ENCODE results near the gene RASD2. TPM values are rescaled to one million over a fixed set of nuclear protein-coding genes. Genes with fewer than 3 reads are reported as not detected.

RASD2 gene
- total RNA-seq, 1 donor from 2014 or later: not detected

DNA sequence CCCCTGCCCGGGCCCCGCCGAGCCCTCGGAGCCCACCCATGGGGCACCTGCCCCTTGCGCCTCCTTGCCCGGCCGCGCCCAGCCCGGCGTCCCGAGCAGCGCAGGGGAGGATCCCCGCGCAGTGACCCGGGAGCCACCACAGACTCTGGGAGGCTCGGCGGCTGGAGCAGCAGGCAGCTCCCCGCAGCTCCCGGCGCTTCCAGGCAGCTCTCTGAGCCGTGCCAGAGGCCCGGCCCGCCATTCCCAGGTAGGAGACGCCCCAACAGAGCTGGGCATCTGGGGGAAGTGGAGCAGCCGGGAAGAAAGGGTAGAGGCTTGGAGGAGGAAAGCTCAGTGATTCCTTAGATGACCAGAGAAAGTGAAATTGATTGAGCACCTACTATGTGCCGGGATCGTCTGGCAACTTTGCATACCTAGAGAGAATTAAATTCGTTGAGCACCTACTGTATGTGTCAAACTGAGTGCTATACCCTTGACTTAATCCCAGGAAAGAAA, 670 bp downstream of the RASD2 start:
- no peak for DNase-seq (ENCODE audit: low read depth in 2 of 2)

DNA sequence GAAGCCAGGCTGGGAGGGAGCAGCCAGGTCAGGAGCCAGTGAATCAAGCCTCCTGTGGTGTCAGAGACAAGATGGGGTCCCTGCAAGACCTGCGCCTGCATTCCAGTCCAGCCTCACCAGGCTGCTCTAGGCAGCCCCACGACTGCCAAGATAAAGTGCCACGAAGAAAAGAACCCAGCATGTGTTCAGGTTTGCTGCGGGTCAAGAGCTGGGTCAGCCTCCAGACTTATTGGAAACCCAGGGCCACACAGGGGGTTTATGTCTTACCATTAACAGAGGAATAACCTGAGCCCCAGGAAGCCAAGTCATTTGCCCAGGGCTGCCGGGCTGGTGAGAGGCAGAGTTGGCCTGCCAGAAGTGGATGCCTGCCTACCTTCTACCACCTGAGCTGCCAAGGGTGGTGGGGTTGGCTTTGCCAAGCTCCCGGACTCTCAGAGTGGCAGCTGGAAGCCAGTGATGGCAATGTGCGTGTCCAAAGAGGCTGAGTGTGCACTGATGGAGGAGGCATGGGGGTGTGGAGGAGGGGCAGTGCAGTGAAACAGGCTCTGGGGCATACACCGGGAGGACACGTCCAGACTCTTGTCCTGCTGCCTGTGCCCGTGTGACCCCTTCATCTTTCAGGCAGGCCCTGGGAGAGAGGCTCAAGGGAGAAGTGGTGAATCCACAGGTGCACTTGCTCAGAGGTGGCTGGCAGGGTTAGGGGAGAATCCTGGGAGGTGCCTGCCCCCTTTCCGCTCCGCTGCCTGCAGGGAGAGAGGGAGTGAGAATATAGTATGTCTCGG, 1.7 kb downstream of the RASD2 start:
- DNase-seq (ENCODE audit: low read depth in 2 of 2): no peak

DNA sequence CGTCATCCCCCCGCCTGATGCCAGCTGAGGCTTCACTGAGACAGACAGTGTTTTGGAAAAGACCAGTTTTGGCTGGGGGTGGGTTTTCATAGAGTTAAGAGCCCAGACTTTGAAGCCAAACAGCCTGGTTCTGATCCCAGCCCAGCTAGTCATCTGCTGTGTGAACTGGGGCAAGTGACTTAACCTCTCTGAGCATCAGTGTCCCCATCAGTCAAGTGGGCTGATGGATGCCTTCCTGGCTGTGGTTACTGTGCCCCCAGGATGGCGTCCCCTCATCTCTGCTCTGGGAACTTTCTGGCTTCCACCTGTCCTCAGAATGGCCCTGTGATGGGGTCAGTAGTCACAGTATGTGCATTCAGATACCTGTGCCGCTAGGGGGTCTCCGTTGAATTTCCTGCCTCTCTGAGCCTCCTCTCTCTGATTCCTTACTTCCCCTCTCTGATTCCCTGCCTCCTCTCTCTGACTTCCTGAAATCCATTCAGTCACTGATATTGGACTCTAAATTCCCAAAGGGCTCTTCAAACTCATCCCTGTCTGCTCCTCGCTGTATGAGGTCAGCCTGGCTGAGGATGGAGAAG, 2.4 kb downstream of the RASD2 start:
- DNase-seq (ENCODE audit: low read depth in 2 of 2): no peak

DNA sequence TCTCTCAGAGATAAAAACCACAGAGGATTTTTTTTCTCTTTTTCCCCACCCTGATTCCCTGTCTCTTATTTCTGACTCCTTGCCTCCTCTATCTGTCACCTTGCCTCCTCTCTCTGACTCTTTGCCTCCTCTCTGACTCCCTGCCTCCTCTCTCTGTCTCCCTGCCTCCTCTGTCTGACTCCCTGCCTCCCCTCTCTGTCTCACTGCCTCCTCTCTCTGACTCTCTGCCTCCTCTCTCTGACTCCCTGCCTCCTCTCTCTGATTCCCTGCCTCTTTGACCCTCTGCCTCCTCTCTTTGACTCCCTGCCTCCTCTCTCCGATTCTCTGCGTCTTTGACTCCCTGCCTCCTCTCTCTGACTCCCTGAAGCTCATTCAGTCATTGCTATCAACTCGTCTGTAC, 3.1 kb downstream of the RASD2 start:
- DNase-seq (ENCODE audit: low read depth in 2 of 2): no peak

DNA sequence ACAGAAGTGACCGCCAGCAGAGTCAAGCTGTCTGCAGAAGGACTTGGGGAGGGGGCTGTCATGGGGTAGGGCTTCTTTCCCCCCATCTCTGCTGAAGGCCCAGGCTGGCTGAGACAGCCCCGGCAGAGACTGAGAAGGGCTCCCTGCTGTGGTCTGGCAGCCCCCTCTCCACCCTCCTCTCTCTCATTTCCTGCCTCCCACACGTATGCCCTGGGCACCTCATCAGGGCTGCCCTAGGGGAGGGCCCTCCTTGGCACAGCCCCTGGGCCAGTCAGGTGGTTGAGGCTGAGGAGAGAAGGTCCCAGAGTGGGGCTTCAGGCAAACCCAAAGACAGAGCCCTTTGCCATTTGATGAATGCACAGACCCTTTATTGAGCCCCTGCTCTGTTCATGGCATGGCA, 3.6 kb downstream of the RASD2 start:
- no peak for DNase-seq (ENCODE audit: low read depth in 2 of 2)

DNA sequence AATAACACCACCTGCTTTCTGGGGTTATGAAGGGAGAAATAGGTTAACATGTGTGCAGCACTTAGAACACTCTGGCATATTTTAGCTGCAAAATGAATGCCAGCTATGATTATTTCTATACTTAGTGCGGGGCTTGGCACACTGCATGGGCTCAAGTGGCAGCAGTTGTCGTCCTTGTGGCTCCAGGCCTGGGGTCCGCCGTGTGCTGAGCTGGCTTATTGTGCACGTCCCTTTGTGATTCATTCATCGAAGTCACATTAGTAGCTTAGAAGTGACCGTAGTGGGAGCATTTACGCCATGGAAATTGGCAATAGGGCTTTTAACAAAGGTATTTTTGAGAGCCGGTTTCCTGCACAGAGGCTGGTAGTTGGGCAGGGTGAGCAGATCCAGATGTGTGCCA, 4.2 kb downstream of the RASD2 start:
- no peak for DNase-seq (ENCODE audit: low read depth in 2 of 2)

DNA sequence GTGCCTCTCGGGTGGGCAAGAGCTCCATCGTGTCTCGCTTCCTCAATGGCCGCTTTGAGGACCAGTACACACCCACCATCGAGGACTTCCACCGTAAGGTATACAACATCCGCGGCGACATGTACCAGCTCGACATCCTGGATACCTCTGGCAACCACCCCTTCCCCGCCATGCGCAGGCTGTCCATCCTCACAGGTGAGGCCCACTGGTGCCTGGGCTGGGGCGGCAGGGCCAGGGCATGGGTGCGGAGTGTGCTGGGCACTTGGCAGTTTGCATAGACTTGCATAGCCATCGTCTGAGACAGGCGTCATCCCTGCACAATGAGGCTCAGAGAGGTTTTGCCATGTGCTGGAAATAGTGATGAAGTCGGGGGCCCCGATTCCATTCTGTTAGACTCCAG, 6.3 kb downstream of the RASD2 start:
- DNase-seq (ENCODE audit: low read depth in 2 of 2): no peak

DNA sequence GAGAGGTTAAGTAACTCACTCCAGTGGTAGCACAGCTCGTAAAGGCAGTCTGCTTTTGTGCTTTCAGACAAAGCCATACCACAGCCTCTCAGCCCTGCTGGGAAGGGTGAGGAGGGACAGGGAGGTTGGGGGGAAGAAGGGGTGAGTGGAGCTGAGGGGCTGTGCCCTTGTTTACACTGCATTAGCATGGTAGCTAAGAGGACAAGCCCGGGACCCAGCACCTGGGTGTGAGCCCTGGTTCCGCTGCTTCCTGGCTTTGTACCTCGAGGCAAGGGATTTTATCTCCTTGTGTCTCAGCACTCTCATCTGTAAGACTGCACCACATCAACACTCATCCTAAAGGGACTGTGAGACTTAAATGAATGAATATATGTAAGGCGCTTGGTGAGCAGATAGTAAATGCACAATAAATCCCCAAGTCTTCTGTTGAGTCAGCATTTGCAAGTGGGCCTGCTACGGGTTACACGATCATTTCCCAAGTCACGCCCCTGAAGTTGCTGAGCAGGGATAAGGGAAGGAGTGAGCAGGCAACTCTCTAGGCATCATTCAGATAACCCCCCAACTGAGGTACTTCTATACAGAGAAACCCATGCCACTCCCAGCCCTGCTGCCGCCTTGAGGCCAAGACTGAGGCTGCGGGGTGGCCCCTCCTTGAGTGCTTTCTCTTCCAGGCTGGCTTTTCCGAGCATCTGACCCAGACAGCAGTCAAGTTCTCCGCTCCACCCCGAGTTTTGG, 7.5 kb downstream of the RASD2 start:
- DNase-seq (ENCODE audit: low read depth in 2 of 2): peak in 1 of 2 donors; percentile 12

DNA sequence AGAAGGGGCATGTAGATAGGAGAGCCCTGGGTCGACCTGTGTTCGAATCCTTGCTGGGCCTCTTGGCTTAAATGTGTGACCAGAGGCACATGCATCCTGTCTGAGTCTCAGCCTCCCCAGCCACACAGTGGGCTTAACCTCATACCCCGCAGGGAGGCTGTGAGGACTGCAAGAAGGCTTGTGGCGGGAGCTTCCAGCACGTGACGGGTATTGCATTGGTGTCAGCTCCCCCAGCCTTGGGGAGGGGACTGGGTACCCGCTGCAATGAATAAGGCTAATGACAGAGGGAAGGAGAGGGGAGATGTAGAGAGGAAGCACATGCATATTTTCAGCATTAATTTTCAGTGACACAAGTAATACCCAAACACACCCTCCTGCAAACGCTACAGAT, 8.1 kb downstream of the RASD2 start:
- DNase-seq (ENCODE audit: low read depth in 2 of 2): no peak

DNA sequence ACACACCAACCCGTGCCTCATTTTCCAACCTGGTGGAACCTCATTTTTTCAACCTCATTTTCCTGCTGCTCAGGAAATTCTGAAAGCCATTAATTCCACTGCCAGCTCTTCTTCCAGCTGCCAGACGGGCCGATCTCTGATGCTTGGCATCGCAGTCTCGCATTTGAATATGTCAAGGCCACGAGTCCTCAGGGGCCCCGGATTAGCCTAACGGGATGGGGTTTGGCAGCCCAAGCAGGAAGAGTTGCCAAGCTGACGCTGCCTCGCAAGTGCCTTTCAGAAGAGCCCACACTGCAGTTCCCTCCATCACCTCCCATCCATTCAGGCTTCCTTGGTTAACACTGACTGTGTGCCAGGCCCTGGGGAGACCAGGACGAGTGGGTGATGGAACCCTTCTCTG, 8.7 kb downstream of the RASD2 start:
- DNase-seq (ENCODE audit: low read depth in 2 of 2): peak in 1 of 2 donors; percentile 17

DNA sequence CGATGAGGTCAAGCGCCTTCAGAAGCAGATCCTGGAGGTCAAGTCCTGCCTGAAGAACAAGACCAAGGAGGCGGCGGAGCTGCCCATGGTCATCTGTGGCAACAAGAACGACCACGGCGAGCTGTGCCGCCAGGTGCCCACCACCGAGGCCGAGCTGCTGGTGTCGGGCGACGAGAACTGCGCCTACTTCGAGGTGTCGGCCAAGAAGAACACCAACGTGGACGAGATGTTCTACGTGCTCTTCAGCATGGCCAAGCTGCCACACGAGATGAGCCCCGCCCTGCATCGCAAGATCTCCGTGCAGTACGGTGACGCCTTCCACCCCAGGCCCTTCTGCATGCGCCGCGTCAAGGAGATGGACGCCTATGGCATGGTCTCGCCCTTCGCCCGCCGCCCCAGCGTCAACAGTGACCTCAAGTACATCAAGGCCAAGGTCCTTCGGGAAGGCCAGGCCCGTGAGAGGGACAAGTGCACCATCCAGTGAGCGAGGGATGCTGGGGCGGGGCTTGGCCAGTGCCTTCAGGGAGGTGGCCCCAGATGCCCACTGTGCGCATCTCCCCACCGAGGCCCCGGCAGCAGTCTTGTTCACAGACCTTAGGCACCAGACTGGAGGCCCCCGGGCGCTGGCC, 11.0 kb downstream of the RASD2 start:
- DNase-seq (ENCODE audit: low read depth in 2 of 2): no peak

DNA sequence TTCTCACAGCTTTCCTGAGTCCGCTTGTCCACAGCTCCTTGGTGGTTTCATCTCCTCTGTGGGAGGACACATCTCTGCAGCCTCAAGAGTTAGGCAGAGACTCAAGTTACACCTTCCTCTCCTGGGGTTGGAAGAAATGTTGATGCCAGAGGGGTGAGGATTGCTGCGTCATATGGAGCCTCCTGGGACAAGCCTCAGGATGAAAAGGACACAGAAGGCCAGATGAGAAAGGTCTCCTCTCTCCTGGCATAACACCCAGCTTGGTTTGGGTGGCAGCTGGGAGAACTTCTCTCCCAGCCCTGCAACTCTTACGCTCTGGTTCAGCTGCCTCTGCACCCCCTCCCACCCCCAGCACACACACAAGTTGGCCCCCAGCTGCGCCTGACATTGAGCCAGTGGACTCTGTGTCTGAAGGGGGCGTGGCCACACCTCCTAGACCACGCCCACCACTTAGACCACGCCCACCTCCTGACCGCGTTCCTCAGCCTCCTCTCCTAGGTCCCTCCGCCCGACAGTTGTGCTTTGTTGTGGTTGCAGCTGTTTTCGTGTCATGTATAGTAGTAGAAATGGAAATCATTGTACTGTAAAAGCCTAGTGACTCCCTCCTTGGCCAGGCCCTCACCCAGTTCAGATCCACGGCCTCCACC, 11.7 kb downstream of the RASD2 start:
- DNase-seq (ENCODE audit: low read depth in 2 of 2): peak in 1 of 2 donors; percentile 43

DNA sequence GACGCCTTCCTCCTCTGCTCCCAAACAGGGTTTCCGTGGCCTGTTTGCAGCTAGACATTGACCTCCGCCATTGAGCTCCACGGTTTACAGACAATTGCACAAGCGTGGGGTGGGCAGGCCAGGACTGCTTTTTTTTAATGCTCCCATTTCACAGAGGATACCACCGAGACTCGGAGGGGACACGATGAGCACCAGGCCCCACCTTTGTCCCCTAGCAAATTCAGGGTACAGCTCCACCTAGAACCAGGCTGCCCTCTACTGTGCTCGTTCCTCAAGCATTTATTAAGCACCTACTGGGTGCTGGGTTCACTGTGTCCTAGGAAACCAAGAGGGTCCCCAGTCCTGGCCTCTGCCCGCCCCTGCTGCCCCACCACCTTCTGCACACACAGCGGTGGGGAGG, 12.2 kb downstream of the RASD2 start:
- no peak for DNase-seq (ENCODE audit: low read depth in 2 of 2)

DNA sequence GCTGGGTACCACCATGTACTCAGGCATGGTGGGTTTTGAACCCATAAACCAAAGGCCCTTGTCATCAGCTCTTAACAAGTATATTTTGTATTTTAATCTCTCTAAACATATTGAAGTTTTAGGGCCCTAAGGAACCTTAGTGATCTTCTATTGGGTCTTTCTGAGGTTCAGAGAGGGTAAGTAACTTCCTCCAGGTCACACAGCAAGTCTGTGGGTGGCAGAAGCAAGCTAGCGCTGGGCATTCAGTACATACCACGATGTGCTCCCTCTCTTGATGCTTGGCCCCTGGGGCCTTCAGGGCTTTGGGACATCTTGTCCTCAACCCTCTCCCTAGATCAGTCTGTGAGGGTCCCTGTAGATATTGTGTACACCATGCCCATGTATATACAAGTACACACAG, 12.7 kb downstream of the RASD2 start:
- DNase-seq (ENCODE audit: low read depth in 2 of 2): no peak

DNA sequence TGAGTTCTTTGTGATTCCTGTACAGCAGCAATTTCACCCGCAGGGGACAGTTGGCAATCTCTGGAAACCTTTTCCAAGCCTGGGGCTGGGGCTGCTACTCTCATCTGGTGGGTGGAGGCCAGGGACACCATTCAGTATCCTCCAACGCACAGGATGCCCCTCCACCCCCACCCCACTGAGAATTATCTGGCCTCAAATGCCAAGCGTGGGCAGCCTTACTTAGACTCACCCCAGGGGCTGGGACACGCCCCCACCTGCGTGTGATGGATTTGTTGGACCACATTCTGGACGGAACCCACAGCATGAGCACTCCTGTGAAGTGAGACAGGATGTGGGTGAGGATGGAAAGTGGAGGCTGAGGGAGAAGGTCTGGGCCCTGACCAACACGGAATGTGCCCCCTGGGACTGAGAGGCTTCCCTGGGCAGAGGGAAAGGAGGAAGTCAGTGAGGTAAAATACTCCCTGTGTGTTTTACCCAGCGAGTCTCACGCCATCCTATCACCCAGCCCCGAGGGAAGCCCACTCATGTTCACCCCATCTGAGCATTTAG, 13.7 kb downstream of the RASD2 start:
- DNase-seq (ENCODE audit: low read depth in 2 of 2): no peak

DNA sequence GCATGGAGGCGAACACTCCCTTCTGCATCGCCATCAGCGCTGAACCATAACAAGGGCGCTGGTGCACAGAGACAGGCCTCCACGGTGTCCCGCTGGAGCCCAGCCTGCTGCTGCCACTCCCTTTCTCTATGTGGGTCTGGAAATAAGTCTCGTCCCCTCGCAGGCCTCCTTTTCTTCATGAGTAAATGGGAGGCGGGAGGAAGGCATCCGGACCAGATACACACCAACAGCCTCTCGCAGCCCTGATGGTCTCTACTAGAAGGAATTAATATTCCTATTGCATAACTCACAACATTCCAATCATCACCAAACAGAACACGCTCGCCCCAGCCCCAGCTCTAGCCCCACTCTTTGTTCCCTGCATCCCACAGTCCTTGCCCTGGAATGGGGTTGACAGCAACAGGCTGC, 14.9 kb downstream of the RASD2 start:
- no peak for DNase-seq (ENCODE audit: low read depth in 2 of 2)

DNA sequence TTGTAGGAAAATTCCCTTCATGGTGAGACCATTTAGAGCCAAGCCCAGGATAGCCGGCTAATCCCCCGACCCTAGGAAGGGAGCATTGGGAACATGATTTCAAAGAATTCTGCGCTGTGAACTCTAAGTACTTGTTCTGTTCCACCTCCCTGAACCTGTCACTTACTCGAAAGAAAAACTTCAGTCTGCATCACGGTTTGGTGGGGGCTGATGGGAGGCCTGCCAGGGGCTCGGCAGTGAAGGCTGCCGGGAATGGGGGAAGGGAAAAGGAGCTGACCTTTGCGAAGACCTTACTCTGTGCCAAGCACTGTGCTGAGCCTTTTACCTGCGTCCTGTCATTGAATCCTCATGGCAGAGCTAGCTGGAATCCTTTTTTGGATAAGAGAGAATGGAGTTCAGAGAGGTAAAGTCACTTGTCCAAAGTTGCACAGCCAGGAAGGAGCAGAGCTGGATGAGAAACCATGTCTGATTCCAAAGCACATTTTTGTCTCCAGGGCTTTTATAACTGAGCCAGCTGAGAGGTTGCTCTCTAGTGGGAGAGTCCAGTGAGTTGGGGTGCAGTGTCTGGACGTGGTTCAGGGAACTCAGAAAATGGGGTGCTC, 15.4 kb downstream of the RASD2 start:
- no peak for DNase-seq (ENCODE audit: low read depth in 2 of 2)

DNA sequence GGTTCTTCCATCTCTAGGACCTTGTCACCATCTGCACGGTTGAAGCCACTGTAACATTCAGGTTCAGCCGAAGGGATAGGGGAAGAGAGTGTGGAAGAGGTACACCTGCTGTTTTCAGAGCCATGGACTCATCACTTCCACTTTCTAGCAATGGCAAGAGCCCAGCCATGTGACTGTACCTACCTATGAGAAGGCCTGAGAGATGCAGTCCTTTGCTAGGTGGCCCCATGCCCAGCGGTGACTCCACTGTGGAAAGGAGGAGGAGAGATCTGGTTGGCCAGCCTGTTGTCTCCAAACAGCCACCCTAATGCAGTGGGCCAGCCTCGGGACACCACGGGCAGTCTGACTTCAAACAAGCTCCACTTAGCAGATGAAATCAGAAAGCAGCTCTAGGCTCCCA, 16.0 kb downstream of the RASD2 start:
- no peak for DNase-seq (ENCODE audit: low read depth in 2 of 2)

DNA sequence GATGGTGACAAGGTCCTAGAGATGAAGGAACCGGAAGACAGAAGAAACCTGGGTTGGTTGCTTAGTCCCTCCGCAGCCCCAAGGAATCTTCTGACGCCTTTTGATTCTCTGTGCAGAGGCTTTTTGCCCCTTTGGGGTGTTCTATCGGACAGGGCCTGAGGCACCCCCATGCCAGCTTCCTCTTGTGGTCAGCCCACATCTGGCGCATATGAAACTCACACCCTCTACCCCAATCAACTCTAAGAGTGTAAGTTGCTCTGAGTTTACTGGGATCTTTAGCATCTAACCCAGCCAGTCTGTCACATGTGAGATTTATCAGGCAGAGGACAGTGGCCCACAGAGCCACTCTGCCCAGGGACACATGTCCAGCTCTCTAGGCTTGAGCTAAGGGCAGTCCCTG, 17.4 kb downstream of the RASD2 start:
- DNase-seq (ENCODE audit: low read depth in 2 of 2): no peak

DNA sequence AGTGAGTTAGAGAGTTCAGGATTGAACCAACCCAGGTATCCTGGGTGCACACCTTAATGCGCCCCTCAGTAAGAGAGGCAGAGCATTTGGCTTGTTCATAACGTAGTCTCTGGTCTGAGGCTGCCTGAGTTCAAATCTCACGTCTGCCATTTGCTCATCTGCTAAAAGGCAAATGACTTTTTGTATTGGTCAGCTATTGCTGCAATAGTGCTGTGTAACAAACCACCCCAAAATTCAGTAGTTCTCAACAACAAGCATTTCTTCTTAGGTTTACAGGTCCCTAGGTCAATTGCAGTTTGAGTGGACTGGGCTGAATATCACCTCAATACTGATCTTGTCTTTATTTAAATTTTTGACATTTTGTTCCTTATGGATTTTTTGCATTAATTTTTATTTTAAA, 18.1 kb downstream of the RASD2 start:
- DNase-seq (ENCODE audit: low read depth in 2 of 2): no peak
